ENCODE data around the gene PFN3. TPM values are rescaled to one million over a fixed set of nuclear protein-coding genes. Genes with fewer than 3 reads are reported as not detected.

Gene PFN3
- total and polyA plus RNA-seq, 2 of the 4 experiments (the other 2 are of a cell fraction), result not detected

GRCh38 chr5:177412603-177413233 lies 12.3 kb upstream of the PFN3 start:
- Histone ChIP-seq H2BK15ac (ENCODE audit: low read depth, low read length) (no peak overlapping the region), H3K9ac (ENCODE audit: low read depth, low read length) (no peak overlapping the region), H3K79me1 (ENCODE audit: low read depth in 1 of 2, low read length in 2 of 2) (no peaks in the 10 kb centered on the region), H2AK9ac (replicated peaks; ENCODE audit: low read depth, low read length, poor library complexity) (no peak overlapping the region), H3K27ac (ENCODE audit: insufficient read depth, low read length) (no peak overlapping the region), H3K14ac (replicated peaks; ENCODE audit: low read depth, low read length) (no peak overlapping the region), H3K56ac (ENCODE audit: extremely low read depth, insufficient read depth, low read length) (no peak overlapping the region), H4K91ac (ENCODE audit: insufficient read depth, low read depth, low read length) (no peak overlapping the region), H3K4me1 (ENCODE audit: control insufficient read depth, insufficient read depth, low read length) (no peaks in the 10 kb centered on the region), H3K27me3 (ENCODE audit: control insufficient read depth, insufficient read depth, low read length) (peaks cover 20% of the 10 kb centered on the region), H2BK5ac (ENCODE audit: low read depth, low read length, poor library complexity, severe bottlenecking) (no peak overlapping the region), H3K18ac (ENCODE audit: low read depth, low read length) (no peak overlapping the region), H3K9me3 (ENCODE audit: control insufficient read depth, insufficient read depth, low read length) (no peaks in the 10 kb centered on the region), H3K4me3 (ENCODE audit: insufficient read depth, low read depth, low read length) (no peak overlapping the region), H3K9me1 (ENCODE audit: insufficient read depth, low read length) (no peaks in the 10 kb centered on the region), H3K23ac (ENCODE audit: low read depth, low read length) (no peak overlapping the region), H3K4me2 (ENCODE audit: low read depth, low read length) (no peak overlapping the region), H2BK120ac (ENCODE audit: low read depth, low read length) (no peak overlapping the region), H2BK20ac (ENCODE audit: low read depth, low read length) (no peak overlapping the region), H4K8ac (ENCODE audit: low read depth in 2 of 2, low read length in 2 of 2) (no peak overlapping the region), H2AFZ (replicated peaks; ENCODE audit: low read length, poor library complexity) (no peak overlapping the region), H3K36me3 (ENCODE audit: control insufficient read depth, insufficient read depth, low read length) (no peaks in the 10 kb centered on the region), H3K4ac (ENCODE audit: low read depth, low read length) (no peak overlapping the region), H4K20me1 (ENCODE audit: insufficient read depth, low read length) (no peaks in the 10 kb centered on the region), H2AK5ac (ENCODE audit: low read depth, low read length) (no peak overlapping the region), H4K5ac (ENCODE audit: low read depth, low read length) (no peak overlapping the region)
- ATAC-seq (ENCODE audit: low read depth), result no peak
- dilution Hi-C loops (cut with HindIII; ENCODE audit: low sequenced_read_pairs, unreplicated experiment) (no loop called here), intact Hi-C loops (cut with micrococcal nuclease) (no loop called here), in situ Hi-C loops (cut with MboI; ENCODE audit: low sequenced_read_pairs) (no loop called here)
- TF ChIP-seq MAFK (IDR thresholded peaks at IDR 0.05; ENCODE audit: low read depth, low read length), result no peak
- TF ChIP-seq MAZ (IDR thresholded peaks at IDR 0.05; ENCODE audit: borderline replicate concordance, low read depth, low read length), result no peak
- TF ChIP-seq, protein P1, sequence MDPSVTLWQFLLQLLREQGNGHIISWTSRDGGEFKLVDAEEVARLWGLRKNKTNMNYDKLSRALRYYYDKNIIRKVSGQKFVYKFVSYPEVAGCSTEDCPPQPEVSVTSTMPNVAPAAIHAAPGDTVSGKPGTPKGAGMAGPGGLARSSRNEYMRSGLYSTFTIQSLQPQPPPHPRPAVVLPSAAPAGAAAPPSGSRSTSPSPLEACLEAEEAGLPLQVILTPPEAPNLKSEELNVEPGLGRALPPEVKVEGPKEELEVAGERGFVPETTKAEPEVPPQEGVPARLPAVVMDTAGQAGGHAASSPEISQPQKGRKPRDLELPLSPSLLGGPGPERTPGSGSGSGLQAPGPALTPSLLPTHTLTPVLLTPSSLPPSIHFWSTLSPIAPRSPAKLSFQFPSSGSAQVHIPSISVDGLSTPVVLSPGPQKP (IDR thresholded peaks at IDR 0.05; ENCODE audit: borderline replicate concordance, low read depth, low read length), result no peak
- no peak for DNase-seq
- 92% methylated on average over 4 of the region's 8 CpGs; no CpG with 5 or more reads in 1 of the 2 experiments for WGBS, 2 experiments (ENCODE audit: extremely low coverage in 2 of 2, insufficient read length in 1 of 2)
- ChIA-PET POLR2A (ENCODE audit: unreplicated experiment) (no interaction called here), CTCF (no interaction called here)
- no TSS peak for BruUV-seq (replicated peaks)

Measured in IMR-90 (cell line).